Stimulated activated naive CD4-positive, alpha-beta T cell (primary cell): ENCODE results near the gene DRG1.
A peak's percentile ranks its signal among the peaks of the same experiment; 100 is the strongest.
"Not testable (repeated sequence)": the region's sequence is repeated elsewhere in the genome, so short reads cannot be mapped to it uniquely, and the experiment has no call there.

Experiments used
- DNase-seq, 6 experiments: peaks; one replicate each; lab custom pipeline; 2025; lab: John Stamatoyannopoulos, UW

DRG1 gene

DNA sequence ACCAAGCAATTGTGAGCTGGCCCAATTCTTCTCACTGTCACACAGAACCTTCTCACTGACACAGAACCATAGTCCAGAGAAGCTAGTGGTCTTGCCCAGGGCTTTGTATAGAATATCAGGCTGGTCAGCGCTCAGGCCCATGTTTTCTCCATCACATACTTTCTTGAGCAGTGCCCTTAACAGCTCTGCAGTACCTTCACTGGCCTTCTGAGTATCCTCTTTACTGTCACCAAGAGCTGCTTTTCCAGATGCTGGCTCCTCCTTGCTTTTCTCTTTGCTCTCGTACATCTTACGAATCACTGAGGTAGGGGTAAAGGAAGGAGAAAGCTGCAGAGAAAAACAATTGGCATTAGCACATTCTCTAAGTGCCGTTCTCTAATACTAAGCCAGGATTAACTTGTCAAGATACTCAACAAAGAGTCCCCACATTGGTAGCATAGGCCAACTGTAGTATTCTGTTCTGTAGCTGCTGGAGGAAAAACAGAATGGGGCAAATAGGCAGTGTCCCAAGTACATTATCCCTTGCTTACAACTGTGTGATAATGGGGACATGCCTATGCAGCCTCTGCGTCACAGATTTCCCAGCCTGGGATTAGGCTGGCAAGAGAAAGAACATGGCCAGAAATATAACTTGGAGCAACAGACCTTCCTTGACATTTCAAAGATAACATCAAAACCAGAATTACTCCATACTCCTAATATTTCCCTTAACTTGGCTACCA, 43.5 kb downstream of the DRG1 start:
- DNase-seq, result no peak

DNA sequence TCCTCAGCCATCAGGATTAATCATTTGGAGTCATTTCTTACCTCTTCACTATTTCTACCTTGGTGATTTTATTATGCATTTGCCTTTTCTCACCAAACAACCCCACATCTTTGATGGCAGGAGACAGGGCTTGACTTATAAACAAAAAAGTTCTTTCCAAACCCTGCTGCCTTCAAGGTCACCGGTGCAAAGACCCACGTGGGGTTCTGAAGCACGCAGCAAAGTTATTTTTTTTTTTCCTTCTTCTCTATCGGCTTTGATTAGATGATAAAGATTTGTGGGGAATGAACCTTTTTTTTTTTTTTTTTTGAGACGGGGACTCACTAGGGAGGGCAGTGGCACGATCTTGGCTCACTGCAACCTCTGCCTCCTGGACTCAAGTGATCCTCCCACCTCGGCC, 44.1 kb downstream of the DRG1 start:
- no peak for DNase-seq

DNA sequence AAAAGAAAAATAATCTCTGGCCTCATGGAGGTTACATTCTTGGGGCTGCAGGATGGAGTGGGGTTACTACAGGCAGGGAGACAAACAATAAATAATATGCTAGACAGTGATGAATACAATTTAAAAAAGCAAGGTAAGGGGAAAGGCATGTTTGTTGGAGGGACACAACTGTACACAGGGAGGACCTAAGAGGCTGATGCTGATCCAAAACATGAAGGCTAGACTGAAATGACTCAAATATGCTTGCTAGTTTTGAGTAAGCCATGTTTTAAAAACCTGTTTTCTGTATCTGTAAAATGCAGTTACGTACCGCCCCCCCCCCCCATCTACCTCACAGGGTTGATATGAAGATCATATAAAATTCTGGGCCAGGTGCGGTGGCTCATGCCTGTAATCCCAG, 46.2 kb downstream of the DRG1 start:
- DNase-seq, result no peak

DNA sequence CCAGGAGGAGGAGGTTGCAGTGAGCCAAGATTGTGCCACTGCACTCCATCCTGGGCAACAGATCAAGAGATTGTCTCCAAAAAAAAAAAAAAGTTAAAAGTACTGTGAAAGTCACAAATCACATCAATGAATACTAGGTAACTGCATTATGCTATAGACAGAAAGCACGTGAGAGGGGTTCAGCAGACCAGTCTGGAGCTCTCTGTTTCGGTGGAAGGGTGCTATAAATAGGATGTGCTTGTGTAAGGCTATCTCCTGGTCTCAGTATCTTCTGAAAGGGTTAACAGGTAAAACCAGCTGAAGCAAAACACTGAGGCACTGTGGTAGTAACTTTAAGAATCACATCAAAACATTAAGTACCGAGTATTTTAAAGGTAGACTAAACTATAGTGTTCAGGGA, 46.8 kb downstream of the DRG1 start:
- DNase-seq, result no peak

DNA sequence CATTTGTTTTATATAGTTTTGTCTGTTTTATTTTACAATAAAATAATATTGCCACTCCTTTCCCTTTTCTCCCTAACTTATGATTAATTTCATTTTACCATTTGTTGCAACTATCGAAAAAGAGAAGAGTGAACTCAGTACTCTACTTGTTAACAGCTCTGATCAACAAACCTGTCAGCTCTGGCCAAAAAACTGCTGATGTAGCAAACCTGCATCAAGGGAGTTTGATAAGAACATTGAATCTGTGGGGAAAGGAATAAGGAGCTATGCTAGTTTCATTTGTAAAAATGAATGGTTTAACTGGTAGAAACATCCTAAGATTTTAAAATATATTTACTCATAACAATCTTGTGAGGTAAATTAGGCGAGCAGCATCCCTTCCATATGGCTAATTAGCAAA, 47.4 kb downstream of the DRG1 start:
- DNase-seq, result no peak

DNA sequence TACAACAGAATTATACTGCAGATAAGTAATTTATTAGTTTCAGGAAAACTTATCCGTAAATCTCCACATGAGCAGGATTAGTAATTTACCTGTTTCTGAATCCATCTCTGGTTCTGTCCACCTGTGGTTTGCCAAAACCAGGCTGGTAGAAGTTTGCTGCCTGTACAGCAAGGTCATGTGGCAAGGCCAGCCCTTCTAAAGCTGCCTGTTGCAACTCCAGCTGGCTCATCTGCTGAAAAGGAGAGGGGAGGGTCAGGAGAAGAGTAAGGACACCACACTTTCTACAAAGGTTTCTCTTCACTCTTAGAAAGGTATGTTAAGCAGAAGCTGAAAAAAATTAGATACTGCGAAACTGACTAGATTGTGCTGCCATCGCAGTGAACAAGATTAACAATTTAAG, 47.9 kb downstream of the DRG1 start:
- DNase-seq, result no peak

DNA sequence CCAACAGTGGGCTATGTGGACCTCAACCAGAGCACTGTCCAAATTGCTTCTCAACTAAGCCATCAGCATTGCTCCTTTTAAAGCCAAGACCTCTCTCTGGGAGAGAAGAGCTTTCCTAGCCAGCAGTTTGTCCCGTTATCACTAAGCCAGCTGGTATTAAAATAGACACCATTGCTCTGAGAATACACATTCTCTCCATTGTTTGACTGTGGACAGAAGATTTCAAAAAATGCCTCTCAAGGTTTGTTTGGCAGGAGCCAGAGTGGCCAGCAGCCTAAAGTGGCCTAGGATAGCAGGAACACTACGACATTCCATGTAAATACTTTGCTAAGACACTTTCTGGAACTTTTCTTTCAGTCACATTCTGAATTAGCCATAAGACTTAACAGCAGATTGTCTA, 49.0 kb downstream of the DRG1 start:
- DNase-seq, result no peak

DNA sequence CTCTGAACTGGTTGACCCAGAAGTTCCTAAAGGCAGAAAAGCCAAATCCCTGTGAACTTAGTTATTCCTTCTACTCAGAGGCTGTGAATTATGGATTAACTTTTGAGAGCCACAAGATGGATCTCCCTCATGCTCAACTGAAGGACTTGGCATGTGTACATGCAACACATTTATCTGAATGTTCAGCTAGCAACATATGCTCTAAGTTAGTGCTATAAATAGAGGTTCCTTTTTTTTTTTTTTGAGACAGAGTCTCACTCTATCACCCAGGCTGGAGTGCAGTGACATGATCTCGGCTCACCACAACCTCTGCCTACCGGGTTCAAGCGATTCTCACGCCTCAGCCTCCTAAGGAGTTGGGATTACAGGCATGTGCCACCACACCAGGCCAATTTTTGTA, 50.1 kb downstream of the DRG1 start:
- no peak for DNase-seq

DNA sequence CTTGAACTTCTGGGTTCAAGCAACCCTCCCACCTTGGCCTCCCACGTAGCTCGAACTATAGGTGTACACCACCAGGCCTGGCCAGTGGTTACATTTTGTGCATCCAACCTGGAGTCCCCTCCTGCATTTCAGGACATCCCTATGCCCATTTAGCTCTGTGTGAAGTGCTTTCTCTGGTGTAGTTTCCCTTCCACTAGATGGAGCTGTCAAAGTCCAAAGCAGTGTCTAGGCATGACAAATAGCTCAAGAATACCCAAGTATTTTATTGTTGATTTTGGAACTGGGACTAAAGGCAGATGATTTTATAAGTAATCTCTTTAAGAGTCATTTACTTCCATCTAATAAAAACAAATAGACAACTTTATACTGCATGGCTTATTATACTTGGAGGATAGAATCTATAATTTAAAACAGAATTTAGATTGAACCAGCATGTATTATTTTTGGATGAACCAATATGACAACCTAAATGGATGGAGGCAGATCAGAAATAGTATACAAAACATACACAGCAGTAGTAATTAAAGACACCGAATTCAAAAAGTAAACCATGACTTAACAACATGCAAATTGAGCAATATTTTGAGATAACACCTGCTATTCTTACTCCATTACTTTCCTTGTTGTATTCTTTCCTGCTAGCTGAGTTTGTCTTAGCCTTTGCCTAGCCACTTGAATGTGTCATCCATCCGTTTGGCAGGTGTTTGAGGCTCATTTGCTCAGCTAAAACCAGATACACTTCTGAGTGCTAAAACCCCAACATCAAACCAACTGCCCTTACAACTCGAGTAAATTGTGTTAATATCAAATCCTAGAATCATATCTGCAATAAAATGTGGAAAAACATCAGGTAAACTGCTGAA, 52.5 kb downstream of the DRG1 start:
- DNase-seq, result peak in 3 of 6 experiments; percentile 2 to 27 (median 13)

DNA sequence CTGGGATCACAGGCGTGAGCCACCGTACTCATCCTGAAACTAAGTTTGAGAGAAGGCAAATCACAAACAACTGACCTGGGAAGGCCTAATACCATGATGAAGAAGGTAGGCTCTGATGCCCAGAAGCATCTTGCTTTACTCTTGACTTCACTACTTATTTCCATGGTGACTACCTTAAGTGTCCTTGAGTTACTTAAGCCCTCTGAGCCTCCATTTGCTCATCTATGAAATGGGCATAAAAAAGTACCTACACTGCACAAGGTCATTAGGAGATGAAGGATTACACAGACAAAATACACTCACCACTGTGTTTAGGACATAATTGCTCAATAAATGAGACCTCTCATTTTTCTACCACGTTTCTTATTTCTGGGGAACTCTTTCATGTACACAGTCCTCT, 62.3 kb downstream of the DRG1 start:
- no peak for DNase-seq

DNA sequence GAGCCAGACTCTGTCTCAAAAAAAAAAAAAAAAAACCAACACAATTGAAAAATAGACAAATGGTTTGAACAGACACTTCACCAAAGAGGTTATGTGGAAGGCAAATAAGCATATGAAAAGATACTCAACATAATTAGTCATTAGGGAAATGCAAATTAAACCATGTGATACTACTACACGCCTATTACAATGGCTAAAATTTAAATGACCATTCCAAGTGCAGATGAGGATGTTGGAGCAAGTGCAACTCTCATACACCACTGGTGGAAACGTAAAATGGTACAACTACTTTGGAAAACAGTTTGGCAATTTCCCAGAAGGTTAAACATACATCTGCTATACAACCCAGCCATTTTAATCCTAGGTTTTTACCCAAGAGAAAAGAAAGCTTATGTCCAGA, 65.9 kb downstream of the DRG1 start:
- no peak for DNase-seq

DNA sequence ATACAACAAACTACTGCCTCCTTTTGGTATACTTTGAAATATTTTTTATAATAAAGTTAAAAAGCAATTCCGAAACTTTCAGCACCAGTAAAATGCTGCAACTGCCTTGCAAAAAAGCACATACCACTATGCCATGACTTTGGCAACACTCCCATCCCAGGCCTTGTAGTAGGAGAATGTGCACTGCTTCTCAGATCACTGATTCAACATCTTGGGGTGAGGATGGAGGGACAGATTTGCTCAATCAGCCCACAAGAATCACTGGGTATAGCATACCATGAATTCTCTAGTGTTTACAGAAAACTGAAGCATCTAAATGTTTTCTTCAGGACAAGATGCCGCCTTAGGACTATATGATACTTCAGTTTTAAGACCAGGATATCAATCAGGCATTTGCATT, 75.3 kb downstream of the DRG1 start:
- no peak for DNase-seq

DNA sequence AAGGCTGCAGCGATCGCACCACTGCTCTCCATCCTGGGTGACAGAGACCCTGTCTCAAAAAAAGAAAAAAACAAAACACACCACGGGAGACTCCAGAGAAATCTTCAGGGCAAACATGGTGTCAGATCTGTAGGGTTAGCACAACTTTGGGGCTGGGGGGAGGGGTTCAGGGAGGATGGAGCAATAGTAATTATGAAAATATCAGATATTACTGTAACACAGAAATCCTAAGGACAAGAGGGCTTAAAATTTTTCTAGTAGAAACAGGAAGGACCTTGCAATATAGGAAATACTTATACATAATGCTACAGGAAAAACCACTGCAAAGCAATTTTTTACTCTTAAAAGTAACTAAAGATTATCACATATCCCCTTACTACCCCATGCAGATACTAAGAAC, 76.4 kb downstream of the DRG1 start:
- DNase-seq, result no peak

DNA sequence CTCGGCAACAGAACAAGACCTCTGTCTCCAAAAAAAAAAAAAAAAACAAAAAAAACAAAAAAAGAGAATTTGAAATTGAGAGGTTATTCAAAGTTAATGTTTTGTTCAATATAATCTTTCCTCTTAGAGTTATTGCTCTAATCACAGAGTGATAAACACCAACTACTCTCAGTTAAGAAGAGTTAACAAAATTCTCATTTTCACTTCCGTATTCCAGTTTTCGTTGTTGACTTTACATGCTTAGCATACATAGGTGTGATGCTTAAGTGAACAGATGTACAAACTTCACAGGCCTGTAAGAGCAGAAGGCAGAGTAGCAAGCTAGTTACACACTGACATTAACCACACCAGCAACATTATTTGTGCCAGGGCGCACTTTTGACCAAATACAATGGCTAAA, 77.9 kb downstream of the DRG1 start:
- no peak for DNase-seq

DNA sequence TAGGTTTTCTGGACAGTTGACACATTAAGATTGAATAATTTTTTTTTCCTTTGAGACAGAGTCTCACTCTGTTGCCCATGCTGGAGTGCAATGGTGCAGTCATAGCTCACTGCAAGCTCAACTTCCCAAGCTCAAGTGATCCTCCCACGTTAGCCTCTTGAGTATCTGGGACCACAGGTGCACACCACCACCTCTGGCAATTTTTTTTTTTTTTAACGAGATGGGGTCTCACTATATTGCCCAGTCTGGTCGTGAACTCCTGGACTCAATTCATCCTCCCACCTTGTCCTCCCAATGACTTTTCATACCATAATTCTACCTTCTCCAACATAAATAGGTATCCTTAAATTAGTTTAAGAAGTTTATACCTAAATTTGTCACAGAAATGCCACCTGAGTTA, 81.7 kb downstream of the DRG1 start:
- DNase-seq, result no peak

DNA sequence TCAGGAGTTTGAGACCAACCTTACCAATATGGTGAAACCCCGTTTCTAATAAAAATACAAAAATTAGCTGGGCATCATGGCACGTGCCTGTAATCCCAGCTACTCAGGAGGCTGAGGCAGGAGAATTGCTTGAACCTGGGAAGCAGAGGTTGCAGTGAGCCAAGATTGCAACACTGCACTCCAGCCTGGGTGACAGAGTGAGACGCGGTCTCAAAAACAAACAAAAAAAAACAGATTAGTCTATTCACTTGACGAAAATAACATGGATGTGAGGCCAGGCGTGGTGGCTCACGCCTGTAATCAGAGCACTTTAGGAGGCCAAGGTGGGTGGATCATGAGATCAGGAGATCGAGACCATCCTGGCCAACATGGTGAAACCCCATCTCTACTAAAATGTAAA, 83.1 kb downstream of the DRG1 start:
- not testable (repeated sequence) for DNase-seq
